Gastrocnemius medialis (tissue), 4 donors: ENCODE data around the gene CDPF1.

Source experiments
- POLR2A ChIP-seq, 2 donors: fragments of 450-650 bp; IDR thresholded peaks; one replicate each; pipeline ENCODE4 v1.6.1; 2017; ENCODE audit warnings: antibody characterized with exemption in 2 of 2, mild to moderate bottlenecking in 2 of 2, moderate library complexity in 2 of 2
- TF ChIP-seq, protein P1 (sequence below), 5 experiments: fragments of 450-650 bp in 3 of 5; fragments of 200-600 bp in 2 of 5; sonication (generic) in 2 of 5; IDR thresholded peaks in 4 of 5; conservative IDR thresholded peaks in 1 of 5; 1 replicate in 4 of 5; 2 replicates in 1 of 5; pipeline ENCODE4 v1.5.1; 2016 to 2019; ENCODE audit warnings: antibody characterized with exemption in 5 of 5, mild to moderate bottlenecking in 3 of 5, moderate library complexity in 3 of 5

DNA sequence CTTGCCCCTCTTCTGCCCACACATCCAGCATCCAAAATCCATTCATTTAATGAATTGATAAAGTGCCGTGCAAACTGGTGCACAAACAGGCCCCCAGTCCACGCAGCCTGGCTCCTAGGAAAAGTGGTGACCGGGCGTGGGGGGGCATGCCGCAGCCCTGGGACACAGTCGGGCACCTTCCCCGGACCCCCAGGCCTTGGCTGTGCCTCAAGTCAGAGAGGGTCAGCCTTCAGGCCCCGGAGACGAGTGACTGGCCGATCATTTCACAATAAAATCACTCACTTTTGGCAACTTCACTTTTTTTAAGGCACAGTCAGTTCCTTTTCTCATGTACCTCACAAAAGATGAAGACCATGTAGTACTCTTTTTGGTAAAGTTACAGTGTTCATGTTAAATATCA lies 8.0 kb downstream of the CDPF1 start:
- TF ChIP-seq, protein P1, sequence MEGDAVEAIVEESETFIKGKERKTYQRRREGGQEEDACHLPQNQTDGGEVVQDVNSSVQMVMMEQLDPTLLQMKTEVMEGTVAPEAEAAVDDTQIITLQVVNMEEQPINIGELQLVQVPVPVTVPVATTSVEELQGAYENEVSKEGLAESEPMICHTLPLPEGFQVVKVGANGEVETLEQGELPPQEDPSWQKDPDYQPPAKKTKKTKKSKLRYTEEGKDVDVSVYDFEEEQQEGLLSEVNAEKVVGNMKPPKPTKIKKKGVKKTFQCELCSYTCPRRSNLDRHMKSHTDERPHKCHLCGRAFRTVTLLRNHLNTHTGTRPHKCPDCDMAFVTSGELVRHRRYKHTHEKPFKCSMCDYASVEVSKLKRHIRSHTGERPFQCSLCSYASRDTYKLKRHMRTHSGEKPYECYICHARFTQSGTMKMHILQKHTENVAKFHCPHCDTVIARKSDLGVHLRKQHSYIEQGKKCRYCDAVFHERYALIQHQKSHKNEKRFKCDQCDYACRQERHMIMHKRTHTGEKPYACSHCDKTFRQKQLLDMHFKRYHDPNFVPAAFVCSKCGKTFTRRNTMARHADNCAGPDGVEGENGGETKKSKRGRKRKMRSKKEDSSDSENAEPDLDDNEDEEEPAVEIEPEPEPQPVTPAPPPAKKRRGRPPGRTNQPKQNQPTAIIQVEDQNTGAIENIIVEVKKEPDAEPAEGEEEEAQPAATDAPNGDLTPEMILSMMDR (IDR thresholded peaks at IDR 0.05 in 4 of 5, conservative IDR thresholded peaks at IDR 0.05 in 1 of 5) = no peak
- no peak for TF ChIP-seq POLR2A (IDR thresholded peaks at IDR 0.05)
